Lower leg skin (tissue), 4 donors: ENCODE results near the gene C17orf107. TPM values are rescaled to one million over a fixed set of nuclear protein-coding genes. Genes with fewer than 3 reads are reported as not detected.
"Not testable (repeated sequence)": the region's sequence is repeated elsewhere in the genome, so short reads cannot be mapped to it uniquely, and the experiment has no call there.

Source experiments
- DNase-seq, 2 donors: peaks; one replicate each; pipeline ENCODE4 v3.0.0-alpha.2; 2019; ENCODE audit warnings: low spot score in 2 of 2
- H3K4me3 ChIP-seq: fragments of 200-600 bp; sonication (generic); 2 replicates; pipeline ENCODE4 v1.5.1; 2017; ENCODE audit warnings: mild to moderate bottlenecking, low read depth; ENCODE audit not compliant: poor library complexity, severe bottlenecking
- CTCF ChIP-seq, 3 donors: fragments of 450-650 bp; IDR thresholded peaks; one replicate each; pipeline ENCODE4 v1.5.1; 2016; ENCODE audit warnings: antibody characterized with exemption in 3 of 3, mild to moderate bottlenecking in 3 of 3, moderate library complexity in 2 of 3
- POLR2A ChIP-seq, 2 donors: fragments of 450-650 bp; IDR thresholded peaks; one replicate each; pipeline ENCODE4 v1.6.1; 2016 to 2017; ENCODE audit warnings: antibody characterized with exemption in 2 of 2, mild to moderate bottlenecking in 1 of 2, moderate library complexity in 1 of 2
- WGBS, 2 donors: methylation state at CpG; one replicate each; pipeline ENCODE4 v1.1.5; 2018; 5-methylcytosine and 5-hydroxymethylcytosine counted together
- intact Hi-C: fragments of 100-400 bp; cut with DNase I; formaldehyde crosslinking; loops from one replicate; pipeline ENCODE4 v1.15.0; 2023; ENCODE audit warnings: low total_unique reads
- total RNA-seq, 4 donors: library from RNA; depleted of rRNA; stranded (reverse); fragments of >200 nt; gene quantifications; one replicate each; pipeline ENCODE4 v1.1.0, GENCODE V29; 2016

Gene C17orf107
- total RNA-seq, 4 donors from 2014 or later, result 7.0 to 13.4 (median 10.1) TPM

DNA sequence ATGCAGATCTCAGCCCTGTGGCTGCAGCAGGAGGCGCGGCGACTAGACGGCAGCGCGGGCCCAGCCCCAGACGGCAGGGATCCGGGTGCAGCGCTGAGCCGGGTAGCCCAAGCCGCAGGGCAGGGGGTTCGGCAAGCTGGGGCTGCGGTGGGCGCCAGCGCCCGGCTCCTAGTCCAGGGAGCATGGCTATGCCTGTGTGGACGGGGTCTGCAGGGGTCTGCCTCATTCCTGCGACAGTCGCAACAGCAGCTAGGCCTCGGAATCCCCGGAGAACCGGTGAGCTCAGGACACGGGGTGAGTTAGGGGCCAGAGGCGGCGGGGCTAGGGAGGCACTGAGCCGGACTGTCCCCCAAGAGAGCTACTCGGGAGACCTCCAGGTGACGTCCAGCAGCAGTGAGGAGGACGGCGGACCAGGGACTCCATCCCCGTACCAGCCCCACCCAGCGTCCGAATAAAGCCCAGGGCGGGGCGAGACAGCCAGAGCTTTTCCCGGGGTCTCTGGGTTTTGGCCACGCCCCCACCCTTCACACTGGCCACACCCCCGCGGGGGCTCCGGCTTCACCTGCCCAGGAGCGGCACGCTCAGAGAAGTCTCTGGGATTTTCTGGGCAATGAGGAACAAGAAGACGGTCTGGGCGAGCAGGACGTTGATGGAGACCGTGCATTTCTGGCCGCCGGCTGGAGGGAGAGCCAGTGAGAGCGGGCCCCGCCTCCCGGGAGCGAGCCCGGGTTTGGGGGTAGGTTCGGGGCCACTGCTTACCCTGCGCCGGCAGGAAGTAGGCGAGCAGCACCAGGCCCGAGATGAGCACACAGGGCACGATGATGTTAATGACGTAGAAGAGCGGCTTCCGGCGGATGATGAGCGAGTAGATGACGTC lies 1.1 kb downstream of the C17orf107 start:
- DNase-seq, result no peak
- H3K4me3 ChIP-seq, result no peak overlapping the region
- intact Hi-C loops, result no loop called here
- 58 to 59% methylated on average over 49 to 65 of the region's 65 CpGs for WGBS, 2 donors
- TF ChIP-seq POLR2A (IDR thresholded peaks at IDR 0.05) (no peak), CTCF (IDR thresholded peaks at IDR 0.05) (no peak)

DNA sequence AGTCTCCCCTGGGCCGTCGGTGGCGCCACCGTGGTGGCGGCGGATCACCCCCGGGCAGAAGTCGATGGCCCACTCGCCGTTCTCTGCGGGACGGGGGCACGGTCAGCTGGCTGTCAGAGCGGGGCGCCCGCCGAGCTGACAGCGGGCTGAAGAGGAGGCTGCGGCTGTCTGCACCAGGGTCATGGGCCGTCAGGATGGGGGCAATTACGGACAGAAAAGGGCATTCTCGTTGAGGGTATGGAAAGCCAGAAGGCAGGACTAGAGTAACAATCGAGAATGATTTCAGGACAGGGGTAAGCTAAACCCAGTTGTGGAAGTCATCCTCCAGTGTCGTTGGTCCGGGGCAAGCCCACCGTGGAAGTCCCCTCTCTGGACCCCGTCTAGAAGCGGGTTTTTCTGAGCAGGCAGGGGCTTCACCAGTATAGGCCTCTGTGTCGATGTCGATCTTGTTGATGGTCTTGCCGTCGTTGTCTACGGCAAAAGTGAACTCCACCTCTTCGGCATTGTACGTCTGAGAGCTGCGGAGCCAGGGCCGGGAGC lies 1.8 kb downstream of the C17orf107 start:
- intact Hi-C loops, result no loop called here
- DNase-seq, result no peak
- no peak overlapping the region for H3K4me3 ChIP-seq
- 66 to 86% methylated on average over 35 to 37 of the region's 37 CpGs for WGBS, 2 donors
- TF ChIP-seq POLR2A (IDR thresholded peaks at IDR 0.05) (no peak), CTCF (IDR thresholded peaks at IDR 0.05) (no peak)

DNA sequence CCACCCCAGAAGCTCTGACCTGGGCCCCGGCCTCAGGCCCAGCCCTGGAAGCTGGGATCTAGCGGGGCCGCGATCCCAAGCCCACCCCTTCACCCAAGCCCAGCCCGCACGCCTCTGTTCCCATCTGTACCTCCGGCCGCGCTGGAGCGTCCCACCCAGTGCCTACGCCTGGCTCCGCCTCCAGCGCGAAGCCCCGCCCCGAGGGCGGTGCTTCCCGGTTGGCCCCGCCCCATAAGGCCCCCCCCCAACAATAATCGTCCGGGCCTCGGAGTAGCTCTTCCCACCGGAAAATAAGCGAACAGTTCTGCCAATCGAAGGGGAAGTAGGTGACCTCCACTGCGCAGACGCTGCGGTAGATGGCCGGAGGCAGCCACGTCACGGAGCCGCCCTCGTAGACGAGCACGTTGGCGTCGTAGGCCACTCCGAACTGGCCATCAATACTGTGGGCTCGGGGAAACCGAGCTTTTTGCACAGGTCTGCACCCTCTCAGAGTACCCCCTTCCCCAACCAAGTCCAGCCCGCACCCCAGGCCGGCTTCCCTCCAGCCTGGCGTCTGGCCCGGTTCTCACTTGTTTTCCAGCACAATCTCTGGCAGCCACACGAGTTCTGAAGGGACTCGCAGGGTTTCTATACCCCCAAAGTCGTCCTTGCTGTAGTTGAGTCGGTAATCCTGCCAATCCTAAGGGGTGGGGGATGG lies 2.5 kb downstream of the C17orf107 start:
- intact Hi-C loops, result no loop called here
- DNase-seq, result no peak
- no peak overlapping the region for H3K4me3 ChIP-seq
- 55 to 66% methylated on average over 46 to 47 of the region's 48 CpGs for WGBS, 2 donors
- TF ChIP-seq CTCF (IDR thresholded peaks at IDR 0.05) (no peak), POLR2A (IDR thresholded peaks at IDR 0.05) (no peak)

- DNase-seq, result no peak
- WGBS, 2 donors, result 73 to 76% methylated on average over 8 of the region's 8 CpGs
- TF ChIP-seq CTCF (IDR thresholded peaks at IDR 0.05) (no peak), POLR2A (IDR thresholded peaks at IDR 0.05) (no peak)
- H3K4me3 ChIP-seq, result no peak overlapping the region
- intact Hi-C loops, result no loop called here
Observed at GRCh38 chr17:4902540-4902939, 3.2 kb downstream of the C17orf107 start.

- TF ChIP-seq POLR2A (IDR thresholded peaks at IDR 0.05) (no peak), CTCF (IDR thresholded peaks at IDR 0.05) (peak in 1 of 3 donors; percentile 62)
- WGBS, 2 donors, result 12 to 16% methylated on average over 10 of the region's 10 CpGs
- intact Hi-C loops, result no loop called here
- no peak within 1 kb of the TSS for H3K4me3 ChIP-seq
- peak; percentile 85 to 94 for DNase-seq
Observed at GRCh38 chr17:4903051-4903818, 3.9 kb downstream of the C17orf107 start, which contains the start of gene CHRNE. Gene CHRNE (minus strand): TSS chr17:4903098. CDS start chr17:4903063, 35 bp downstream.

DNA sequence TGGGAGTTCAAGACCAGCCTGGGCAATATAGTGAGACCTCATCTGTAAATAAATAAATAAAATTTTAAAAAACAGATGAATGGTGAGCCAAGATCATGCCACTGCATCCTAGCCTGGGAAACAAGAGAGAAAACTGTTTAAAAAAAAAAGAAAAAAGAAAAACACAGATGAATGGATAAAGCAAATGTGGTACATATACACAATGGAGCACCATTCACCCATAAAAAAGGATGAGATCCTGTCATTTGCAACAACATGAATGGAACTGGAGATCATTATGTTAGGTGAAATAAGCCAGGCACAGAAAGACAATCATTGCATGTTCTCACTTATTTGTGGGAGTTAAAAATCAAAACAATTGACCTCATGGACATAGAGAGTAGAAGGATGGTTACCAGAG lies 7.3 kb downstream of the C17orf107 start:
- intact Hi-C loops, result loop anchor here (5.0 kb wide), 1 partner anchor 91 kb away; the partner anchor contains the start of genes INCA1 and KIF1C
- DNase-seq, result not testable (repeated sequence)

More for the DNA sequence above, 7.3 kb downstream of the C17orf107 start:
- not testable (repeated sequence) for H3K4me3 ChIP-seq
